MM.1S (cell line): ENCODE data around the gene KIRREL3.
"Not testable (repeated sequence)": the region's sequence is repeated elsewhere in the genome, so short reads cannot be mapped to it uniquely, and the experiment has no call there.

Experiments used
- DNase-seq: peaks from one replicate; pipeline ENCODE4 v3.0.0-alpha.2; 2015
- H2AFZ ChIP-seq: fragments of 300-600 bp; sonication (generic); 2 replicates; pipeline ENCODE4 v1.6.0; 2016; ENCODE audit warnings: antibody characterized with exemption, low read length
- H3F3A ChIP-seq: fragments of 300-600 bp; sonication (generic); 2 replicates; pipeline ENCODE4 v1.6.1; 2016; ENCODE audit warnings: mild to moderate bottlenecking, antibody characterized with exemption, low read length, moderate library complexity, mixed read lengths; ENCODE audit not compliant: insufficient read depth
- H3K27ac ChIP-seq: fragments of 300-600 bp; sonication (generic); 2 replicates; pipeline ENCODE4 v1.5.1; 2016; ENCODE audit warnings: mild to moderate bottlenecking, low read length
- H3K27me3 ChIP-seq: fragments of 300-600 bp; sonication (generic); replicated peaks from 2 replicates; pipeline ENCODE4 v1.6.0; 2016; ENCODE audit warnings: low read length; ENCODE audit not compliant: insufficient read depth
- H3K36me3 ChIP-seq: fragments of 300-600 bp; sonication (generic); replicated peaks from 2 replicates; pipeline ENCODE4 v1.6.1; 2016; ENCODE audit warnings: mild to moderate bottlenecking, low read length, mixed read lengths; ENCODE audit not compliant: insufficient read depth
- H3K4me1 ChIP-seq: fragments of 300-600 bp; sonication (generic); 2 replicates; pipeline ENCODE4 v1.6.1; 2016; ENCODE audit warnings: low read length, mixed read lengths
- H3K4me2 ChIP-seq: fragments of 300-600 bp; sonication (generic); 2 replicates; pipeline ENCODE4 v1.6.0; 2016; ENCODE audit warnings: low read depth, low read length
- H3K4me3 ChIP-seq: fragments of 300-600 bp; sonication (generic); 2 replicates; pipeline ENCODE4 v1.5.1; 2016; ENCODE audit warnings: low read length, mixed read lengths
- H3K79me2 ChIP-seq: fragments of 300-600 bp; sonication (generic); 2 replicates; pipeline ENCODE4 v1.6.1; 2016; ENCODE audit warnings: mixed run types, low read length, mixed read lengths
- H3K9ac ChIP-seq: fragments of 300-600 bp; sonication (generic); 2 replicates; pipeline ENCODE4 v1.6.1; 2016; ENCODE audit warnings: low read length, mixed read lengths
- H3K9me2 ChIP-seq: fragments of 300-600 bp; sonication (generic); replicated peaks from 2 replicates; pipeline ENCODE4 v1.6.1; 2016; ENCODE audit warnings: mild to moderate bottlenecking, low read length, mixed read lengths; ENCODE audit not compliant: insufficient read depth
- H3K9me3 ChIP-seq: fragments of 300-600 bp; sonication (generic); replicated peaks from 2 replicates; pipeline ENCODE4 v1.6.1; 2016; ENCODE audit warnings: mild to moderate bottlenecking, low read length, mixed read lengths; ENCODE audit not compliant: insufficient read depth
- H4K20me1 ChIP-seq: fragments of 300-600 bp; sonication (generic); 2 replicates; pipeline ENCODE4 v1.6.1; 2016; ENCODE audit warnings: mild to moderate bottlenecking, low read length, moderate library complexity, mixed read lengths; ENCODE audit not compliant: insufficient read depth
- CTCF ChIP-seq: fragments of 300-600 bp; sonication (generic); IDR thresholded peaks from 2 replicates; pipeline ENCODE4 v1.5.1; 2016; ENCODE audit warnings: antibody characterized with exemption, low read length, mixed read lengths
- EZH2 ChIP-seq: fragments of 300-600 bp; sonication (generic); optimal IDR thresholded peaks from 2 replicates; pipeline ENCODE3; 2017; ENCODE audit warnings: low read depth, mild to moderate bottlenecking, antibody characterized with exemption, low read length, mixed read lengths
- EZH2phosphoT487 ChIP-seq: fragments of 300-600 bp; sonication (generic); IDR thresholded peaks from 2 replicates; pipeline ENCODE4 v1.6.1; 2018; ENCODE audit warnings: antibody characterized with exemption, low read length

KIRREL3 gene

GRCh38 chr11:126387857-126388256 lies 612.7 kb downstream of the KIRREL3 start:
- no peaks in the 10 kb centered on the region for H4K20me1 ChIP-seq
- no peak overlapping the region for H3K27ac ChIP-seq
- no peak overlapping the region for H2AFZ ChIP-seq
- H3K4me2 ChIP-seq, result no peak overlapping the region
- H3K36me3 ChIP-seq, result no peaks in the 10 kb centered on the region
- H3K9me2 ChIP-seq, result no peaks in the 10 kb centered on the region
- H3K27me3 ChIP-seq, result no peaks in the 10 kb centered on the region
- no peaks in the 10 kb centered on the region for H3K4me1 ChIP-seq
- no peaks in the 10 kb centered on the region for H3K9me3 ChIP-seq
- TF ChIP-seq CTCF, result no peak
- no peak for TF ChIP-seq EZH2
- no peak for TF ChIP-seq EZH2phosphoT487
- no peaks in the 10 kb centered on the region for H3K79me2 ChIP-seq
- no peak overlapping the region for H3K4me3 ChIP-seq
- no peak overlapping the region for H3K9ac ChIP-seq
- no peak for DNase-seq
- H3F3A ChIP-seq, result no peaks in the 10 kb centered on the region

GRCh38 chr11:126386729-126387071 lies 613.9 kb downstream of the KIRREL3 start:
- not testable (repeated sequence) for H3K9me2 ChIP-seq, H3F3A ChIP-seq, H4K20me1 ChIP-seq, H3K9me3 ChIP-seq, H3K4me3 ChIP-seq, H3K79me2 ChIP-seq, H2AFZ ChIP-seq, DNase-seq, H3K9ac ChIP-seq, H3K4me1 ChIP-seq, H3K27ac ChIP-seq, H3K27me3 ChIP-seq, H3K36me3 ChIP-seq, H3K4me2 ChIP-seq

GRCh38 chr11:126385991-126386728 lies 614.4 kb downstream of the KIRREL3 start:
- no peak overlapping the region for H3K9ac ChIP-seq
- no peak overlapping the region for H3K4me2 ChIP-seq

More at GRCh38 chr11:126385991-126386728, 614.4 kb downstream of the KIRREL3 start:
- H3K79me2 ChIP-seq, result no peaks in the 10 kb centered on the region
- no peak for DNase-seq
- H3K27ac ChIP-seq, result no peak overlapping the region
- no peak overlapping the region for H2AFZ ChIP-seq
- H3F3A ChIP-seq, result no peaks in the 10 kb centered on the region
- no peaks in the 10 kb centered on the region for H3K36me3 ChIP-seq
- no peaks in the 10 kb centered on the region for H3K9me2 ChIP-seq
- no peaks in the 10 kb centered on the region for H4K20me1 ChIP-seq
- H3K27me3 ChIP-seq, result no peaks in the 10 kb centered on the region
- no peaks in the 10 kb centered on the region for H3K9me3 ChIP-seq
- TF ChIP-seq EZH2phosphoT487 (no peak), EZH2 (no peak), CTCF (no peak)
- H3K4me1 ChIP-seq, result no peaks in the 10 kb centered on the region
- H3K4me3 ChIP-seq, result no peak overlapping the region
